Panc1 (cell line): Measurements from ENCODE around the gene DCK. TPM values are rescaled to one million over a fixed set of nuclear protein-coding genes. Genes with fewer than 3 reads are reported as not detected.
"Not testable (repeated sequence)": the region's sequence is repeated elsewhere in the genome, so short reads cannot be mapped to it uniquely, and the experiment has no call there.

Experiments used
- ATAC-seq: fragments of 200-7000 bp; cut with Tn5 transposase; 2 replicates; pipeline ENCODE4 v1.9.1; 2020; ENCODE audit warnings: mild to moderate bottlenecking, moderate library complexity
- BruUV-seq: library from RNA; stranded (reverse); fragments of 400-500 nt; replicated peaks from 2 replicates; lab custom pipeline; 2021; lab: Mats Ljungman, UMichigan
- CTCF ChIA-PET: fragments of 300-600 bp; sonication (Branson Sonifier 250); formaldehyde crosslinking; loops from one replicate; lab custom pipeline; 2022; ENCODE audit warnings: antibody characterized with exemption; lab: Charles Lee
- POLR2A ChIA-PET: fragments of 300-600 bp; sonication (Branson Sonifier 250); formaldehyde crosslinking; loops from one replicate; lab custom pipeline; 2022; ENCODE audit warnings: antibody characterized with exemption; lab: Charles Lee
- DNase-seq: peaks from one replicate; pipeline ENCODE4 v3.0.0-alpha.2; 2010; ENCODE audit warnings: low read depth, low spot score
- H3K27ac ChIP-seq: 2 replicates; pipeline ENCODE4 v1.5.1; 2011; ENCODE audit warnings: mild to moderate bottlenecking, low read length, inconsistent platforms
- H3K27me3 ChIP-seq: fragments of 200-500 bp; sonication (Bioruptor generic); 2 replicates; pipeline ENCODE4 v1.6.0; 2014; ENCODE audit warnings: low read length, inconsistent platforms; ENCODE audit not compliant: control insufficient read depth, insufficient read depth
- H3K36me3 ChIP-seq: fragments of 200-500 bp; sonication (Bioruptor generic); 2 replicates; pipeline ENCODE4 v1.5.1; 2014; ENCODE audit warnings: inconsistent platforms, mild to moderate bottlenecking, low read length, moderate library complexity; ENCODE audit not compliant: control insufficient read depth, insufficient read depth
- H3K4me1 ChIP-seq: 2 replicates; pipeline ENCODE4 v1.5.1; 2011; ENCODE audit warnings: inconsistent platforms, mild to moderate bottlenecking, low read length, moderate library complexity; ENCODE audit not compliant: control insufficient read depth, insufficient read depth
- H3K4me3 ChIP-seq, 2 experiments: 2 replicates each; pipeline ENCODE4 v1.5.1; 2011 to 2012; ENCODE audit warnings: low read depth in 2 of 2, low read length in 2 of 2, mild to moderate bottlenecking in 2 of 2, inconsistent platforms in 1 of 2, moderate library complexity in 1 of 2
- H3K9me3 ChIP-seq: fragments of 200-500 bp; sonication (Bioruptor generic); 2 replicates; pipeline ENCODE4 v1.5.1; 2014; ENCODE audit warnings: low read depth, mild to moderate bottlenecking, inconsistent platforms, low read length, moderate library complexity; ENCODE audit not compliant: control insufficient read depth, insufficient read depth
- CTCF ChIP-seq: fragments of 450-650 bp; IDR thresholded peaks from 2 replicates; pipeline ENCODE4 v1.5.1; 2017; ENCODE audit warnings: mild to moderate bottlenecking
- POLR2AphosphoS5 ChIP-seq: IDR thresholded peaks from 2 replicates; pipeline ENCODE4 v1.6.1; 2012; ENCODE audit warnings: mild to moderate bottlenecking, low read depth, low read length, moderate library complexity
- REST ChIP-seq, 2 experiments: IDR thresholded peaks; 2 replicates each; pipeline ENCODE4 v1.6.1; 2011 to 2012; ENCODE audit warnings: low read depth in 2 of 2, control low read depth in 1 of 2, low read length in 1 of 2, mild to moderate bottlenecking in 1 of 2, moderate library complexity in 1 of 2; ENCODE audit not compliant: insufficient read depth in 1 of 2
- SIN3A ChIP-seq: IDR thresholded peaks from 2 replicates; pipeline ENCODE4 v1.6.1; 2012; ENCODE audit warnings: low read depth, mild to moderate bottlenecking, low read length, moderate library complexity, borderline replicate concordance; ENCODE audit not compliant: insufficient read depth
- TCF7L2 ChIP-seq: IDR thresholded peaks from 2 replicates; pipeline ENCODE4 v1.6.1; 2011; ENCODE audit warnings: mild to moderate bottlenecking, low read depth, low read length, inconsistent platforms
- in situ Hi-C: cut with HindIII; loops from 2 replicates; pipeline ENCODE4 v1.10.0; 2016; ENCODE audit warnings: low sequenced_read_pairs, low pct_unique_long_range_greater_than_20kb
- intact Hi-C: fragments of 100-400 bp; cut with micrococcal nuclease; formaldehyde crosslinking; loops from one replicate; pipeline ENCODE4 v1.10.0; 2022; ENCODE audit not compliant: unreplicated experiment
- total RNA-seq: library from RNA; stranded (reverse); gene quantifications from one replicate; pipeline ENCODE4 v1.2.1, GENCODE V29; 2021; ENCODE audit not compliant: unreplicated experiment

The DCK gene
- total RNA-seq, 1 experiment from 2014 or later: 17.6 TPM

- TF ChIP-seq CTCF (no peak), SIN3A (no peak), TCF7L2 (no peak), REST (IDR thresholded peaks at IDR 0.05; ENCODE audit: insufficient read depth in 1 of 2, low read depth in 2 of 2, low read length in 1 of 2) (no peak), POLR2AphosphoS5 (no peak)
- intact Hi-C loops: no loop called here
- ATAC-seq (no peak), DNase-seq (no peak)
- Histone ChIP-seq H3K36me3 (no peaks in the 10 kb centered on the region), H3K9me3 (no peaks in the 10 kb centered on the region), H3K4me1 (no peaks in the 10 kb centered on the region), H3K27ac (no peak overlapping the region), H3K4me3 (no peak overlapping the region), H3K27me3 (no peaks in the 10 kb centered on the region)
- ChIA-PET POLR2A (no interaction called here), CTCF (no interaction called here)
- no TSS peak for BruUV-seq
- in situ Hi-C loops: no loop called here
These were observed 59.3 kb downstream of the DCK start for GRCh38 chr4:71052716-71053115.

- CTCF ChIA-PET, H3K9me3 ChIP-seq, DNase-seq, H3K4me1 ChIP-seq, BruUV-seq, intact Hi-C loops, H3K27ac ChIP-seq, in situ Hi-C loops, H3K27me3 ChIP-seq, H3K36me3 ChIP-seq, H3K4me3 ChIP-seq, ATAC-seq, POLR2A ChIA-PET: not testable (repeated sequence)
These were observed 60.2 kb downstream of the DCK start for GRCh38 chr4:71053613-71054012.

- POLR2A ChIA-PET, in situ Hi-C loops, H3K4me1 ChIP-seq, H3K36me3 ChIP-seq, H3K27me3 ChIP-seq, BruUV-seq, intact Hi-C loops, H3K27ac ChIP-seq, CTCF ChIA-PET, DNase-seq, H3K9me3 ChIP-seq, ATAC-seq: not testable (repeated sequence)
- peak overlapping the region in 1 of 2 experiments; percentile 13; a peak in 1 of 4 replicates for H3K4me3 ChIP-seq
These were observed 66.1 kb downstream of the DCK start for GRCh38 chr4:71059573-71059972.
